Measurements from ENCODE around the gene USP11. TPM values are rescaled to one million over a fixed set of nuclear protein-coding genes. Genes with fewer than 3 reads are reported as not detected.

USP11 gene
- polyA plus RNA-seq, 1 experiment: 39.9 TPM

DNA sequence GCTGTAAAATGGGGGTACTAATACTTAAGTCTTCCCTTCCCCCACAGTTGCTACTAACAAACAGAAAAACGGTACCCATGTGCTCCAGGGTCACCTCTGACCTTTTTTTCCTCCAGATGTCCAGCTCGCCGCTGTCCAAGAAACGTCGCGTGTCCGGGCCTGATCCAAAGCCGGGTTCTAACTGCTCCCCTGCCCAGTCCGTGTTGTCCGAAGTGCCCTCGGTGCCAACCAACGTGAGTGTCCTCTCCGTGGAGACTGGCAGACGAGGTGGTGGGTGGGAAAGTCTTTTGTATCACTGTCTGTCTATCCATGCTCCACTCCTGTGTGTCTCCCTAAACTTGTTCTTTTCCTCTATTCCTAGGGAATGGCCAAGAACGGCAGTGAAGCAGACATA is 34.1 kb upstream of the USP11 start:
- H3K4me3 ChIP-seq (ENCODE audit: low read depth, low read length): no peak overlapping the region
- DNase-seq (ENCODE audit: low read depth): no peak
- H3K27me3 ChIP-seq (ENCODE audit: control insufficient read depth, insufficient read depth, low read length): no peaks in the 10 kb centered on the region
- POLR2A ChIA-PET: no interaction called here
- peaks cover 31% of the 10 kb centered on the region for H3K36me3 ChIP-seq (ENCODE audit: control insufficient read depth, insufficient read depth, low read length)
- TF ChIP-seq, protein P1, sequence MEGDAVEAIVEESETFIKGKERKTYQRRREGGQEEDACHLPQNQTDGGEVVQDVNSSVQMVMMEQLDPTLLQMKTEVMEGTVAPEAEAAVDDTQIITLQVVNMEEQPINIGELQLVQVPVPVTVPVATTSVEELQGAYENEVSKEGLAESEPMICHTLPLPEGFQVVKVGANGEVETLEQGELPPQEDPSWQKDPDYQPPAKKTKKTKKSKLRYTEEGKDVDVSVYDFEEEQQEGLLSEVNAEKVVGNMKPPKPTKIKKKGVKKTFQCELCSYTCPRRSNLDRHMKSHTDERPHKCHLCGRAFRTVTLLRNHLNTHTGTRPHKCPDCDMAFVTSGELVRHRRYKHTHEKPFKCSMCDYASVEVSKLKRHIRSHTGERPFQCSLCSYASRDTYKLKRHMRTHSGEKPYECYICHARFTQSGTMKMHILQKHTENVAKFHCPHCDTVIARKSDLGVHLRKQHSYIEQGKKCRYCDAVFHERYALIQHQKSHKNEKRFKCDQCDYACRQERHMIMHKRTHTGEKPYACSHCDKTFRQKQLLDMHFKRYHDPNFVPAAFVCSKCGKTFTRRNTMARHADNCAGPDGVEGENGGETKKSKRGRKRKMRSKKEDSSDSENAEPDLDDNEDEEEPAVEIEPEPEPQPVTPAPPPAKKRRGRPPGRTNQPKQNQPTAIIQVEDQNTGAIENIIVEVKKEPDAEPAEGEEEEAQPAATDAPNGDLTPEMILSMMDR (IDR thresholded peaks at IDR 0.05; ENCODE audit: insufficient read depth, low read depth, low read length): no peak
- CTCF ChIA-PET: no interaction called here

DNA sequence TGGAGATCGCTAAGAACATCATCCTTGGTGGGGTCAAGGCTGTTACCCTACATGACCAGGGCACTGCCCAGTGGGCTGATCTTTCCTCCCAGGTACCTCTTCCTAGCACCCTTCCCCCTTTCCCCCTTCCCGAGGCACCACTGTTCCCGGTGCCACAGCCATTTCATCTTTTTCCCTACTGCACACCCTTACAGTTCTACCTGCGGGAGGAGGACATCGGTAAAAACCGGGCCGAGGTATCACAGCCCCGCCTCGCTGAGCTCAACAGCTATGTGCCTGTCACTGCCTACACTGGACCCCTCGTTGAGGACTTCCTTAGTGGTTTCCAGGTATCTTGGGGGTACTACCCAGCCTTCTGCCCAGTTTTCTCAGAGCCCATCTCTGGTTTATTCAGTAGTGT is 33.5 kb upstream of the USP11 start:
- no peak overlapping the region for H3K4me3 ChIP-seq (ENCODE audit: low read depth, low read length)
- ChIA-PET CTCF (no interaction called here), POLR2A (no interaction called here)
- H3K36me3 ChIP-seq (ENCODE audit: control insufficient read depth, insufficient read depth, low read length): peaks cover 31% of the 10 kb centered on the region
- H3K27me3 ChIP-seq (ENCODE audit: control insufficient read depth, insufficient read depth, low read length): no peaks in the 10 kb centered on the region
- TF ChIP-seq, protein P1 (IDR thresholded peaks at IDR 0.05; ENCODE audit: insufficient read depth, low read depth, low read length): no peak
- DNase-seq (ENCODE audit: low read depth): no peak

DNA sequence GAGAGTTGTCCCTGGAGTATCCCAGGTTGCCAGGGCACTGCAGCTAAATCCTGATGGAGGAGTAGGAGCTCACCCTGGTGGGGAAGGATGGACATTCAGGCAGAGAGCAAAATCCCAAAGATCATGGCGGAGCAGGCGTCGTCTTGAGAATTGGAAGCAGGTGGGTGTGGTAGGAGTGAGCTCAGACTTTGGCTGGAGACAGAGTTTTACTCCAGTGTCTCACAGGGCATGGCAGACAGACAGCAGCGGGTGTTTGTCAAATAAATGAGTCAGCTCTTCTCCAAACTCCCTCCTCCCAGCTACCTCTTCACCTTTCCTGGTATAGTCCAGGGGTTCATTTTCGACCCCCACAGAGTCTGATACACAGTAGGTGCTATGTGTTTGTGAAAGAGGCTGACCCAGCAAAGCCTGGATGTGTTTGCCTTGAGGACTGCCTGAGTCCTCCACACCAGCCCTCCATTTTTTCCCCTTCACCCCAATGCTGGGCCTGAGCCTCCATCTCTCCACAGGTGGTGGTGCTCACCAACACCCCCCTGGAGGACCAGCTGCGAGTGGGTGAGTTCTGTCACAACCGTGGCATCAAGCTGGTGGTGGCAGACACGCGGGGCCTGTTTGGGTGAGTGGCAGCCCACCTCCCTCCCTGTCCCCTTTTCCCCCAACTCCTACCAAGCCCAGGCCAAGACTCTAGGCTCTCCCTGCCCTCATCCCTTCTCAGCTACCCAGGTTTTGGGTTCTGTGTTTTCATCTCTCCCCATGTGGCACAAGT is 32.2 kb upstream of the USP11 start:
- POLR2A ChIA-PET: no interaction called here
- TF ChIP-seq, protein P1 (IDR thresholded peaks at IDR 0.05; ENCODE audit: insufficient read depth, low read depth, low read length): peak; percentile 40
- peaks cover 34% of the 10 kb centered on the region for H3K36me3 ChIP-seq (ENCODE audit: control insufficient read depth, insufficient read depth, low read length)
- CTCF ChIA-PET: interaction anchor here (1.4 to 2.2 kb wide), 2 partner anchors 10 to 184 kb away, joined by 5 read pairs; no protein-coding TSS in a partner anchor
- no peak overlapping the region for H3K4me3 ChIP-seq (ENCODE audit: low read depth, low read length)
- DNase-seq (ENCODE audit: low read depth): peak; percentile 70
- H3K27me3 ChIP-seq (ENCODE audit: control insufficient read depth, insufficient read depth, low read length): no peaks in the 10 kb centered on the region

DNA sequence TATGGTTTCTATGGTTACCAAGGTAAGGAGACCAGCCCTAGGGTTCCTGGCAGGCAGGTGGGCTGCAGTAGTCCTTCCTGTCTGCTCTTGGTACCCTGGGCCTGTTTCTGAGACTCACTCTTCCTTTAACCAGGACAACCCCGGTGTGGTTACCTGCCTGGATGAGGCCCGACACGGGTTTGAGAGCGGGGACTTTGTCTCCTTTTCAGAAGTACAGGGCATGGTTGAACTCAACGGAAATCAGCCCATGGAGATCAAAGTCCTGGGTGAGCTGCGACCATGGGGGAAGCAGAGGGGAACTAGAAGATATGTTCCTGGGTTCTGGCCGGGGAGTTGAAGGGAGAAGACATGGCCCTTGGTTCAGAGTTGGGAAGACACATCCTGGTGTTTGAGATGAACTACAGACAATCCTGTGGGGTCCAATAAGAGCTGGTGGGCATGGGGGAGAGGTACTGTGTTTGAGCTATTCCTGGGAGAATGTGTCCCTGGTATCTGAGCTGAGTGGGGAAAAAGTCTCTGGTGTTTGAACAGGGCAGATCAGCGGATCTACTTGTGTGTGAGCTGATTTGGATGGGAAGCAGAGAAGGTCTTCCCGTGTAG is 31.4 kb upstream of the USP11 start:
- H3K36me3 ChIP-seq (ENCODE audit: control insufficient read depth, insufficient read depth, low read length): peaks cover 39% of the 10 kb centered on the region
- TF ChIP-seq, protein P1 (IDR thresholded peaks at IDR 0.05; ENCODE audit: insufficient read depth, low read depth, low read length): no peak
- CTCF ChIA-PET: interaction anchor here (1.0 to 2.2 kb wide), 2 partner anchors 11 to 322 kb away, joined by 4 to 5 read pairs; no protein-coding TSS in a partner anchor
- POLR2A ChIA-PET: no interaction called here
- DNase-seq (ENCODE audit: low read depth): no peak
- H3K27me3 ChIP-seq (ENCODE audit: control insufficient read depth, insufficient read depth, low read length): no peaks in the 10 kb centered on the region
- H3K4me3 ChIP-seq (ENCODE audit: low read depth, low read length): no peak overlapping the region

DNA sequence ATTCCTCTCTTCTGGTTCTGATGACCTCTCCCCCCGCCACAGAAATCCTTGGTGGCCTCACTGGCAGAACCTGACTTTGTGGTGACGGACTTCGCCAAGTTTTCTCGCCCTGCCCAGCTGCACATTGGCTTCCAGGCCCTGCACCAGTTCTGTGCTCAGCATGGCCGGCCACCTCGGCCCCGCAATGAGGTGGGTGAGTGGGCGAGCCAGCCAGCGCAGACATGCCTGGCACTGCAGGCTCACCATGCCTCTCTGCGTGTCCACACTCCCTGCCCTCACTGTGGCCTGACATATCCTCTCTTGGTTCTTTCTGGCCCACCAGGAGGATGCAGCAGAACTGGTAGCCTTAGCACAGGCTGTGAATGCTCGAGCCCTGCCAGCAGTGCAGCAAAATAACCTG is 30.5 kb upstream of the USP11 start:
- DNase-seq (ENCODE audit: low read depth): no peak
- POLR2A ChIA-PET: no interaction called here
- H3K4me3 ChIP-seq (ENCODE audit: low read depth, low read length): no peak overlapping the region
- TF ChIP-seq, protein P1 (IDR thresholded peaks at IDR 0.05; ENCODE audit: insufficient read depth, low read depth, low read length): no peak
- H3K36me3 ChIP-seq (ENCODE audit: control insufficient read depth, insufficient read depth, low read length): peaks cover 40% of the 10 kb centered on the region
- H3K27me3 ChIP-seq (ENCODE audit: control insufficient read depth, insufficient read depth, low read length): no peaks in the 10 kb centered on the region
- CTCF ChIA-PET: interaction anchor here (1.0 kb wide), 1 partner anchor 321 kb away, joined by 4 read pairs; no protein-coding TSS in a partner anchor

Measured in BJ (cell line).